ENCODE measurements around the gene KMT5C.

Gene KMT5C

GRCh38 chr19:55382013-55382412 lies 42.3 kb downstream of the KMT5C start:
- POLR2A ChIA-PET = interaction anchor here (0.6 to 2.0 kb wide), 3 partner anchors 9 to 43 kb away, joined by 6 to 12 read pairs (median 6); partner anchors contain the start of gene KMT5C
- Histone ChIP-seq H3K4me3 (ENCODE audit: low read depth, low read length) (no peak overlapping the region), H3K9me3 (ENCODE audit: control insufficient read depth, insufficient read depth, low read depth, low read length) (no peaks in the 10 kb centered on the region), H3K36me3 (ENCODE audit: control insufficient read depth in 2 of 2, insufficient read depth in 1 of 2, low read length in 2 of 2) (peaks cover 0 to 8% of the 10 kb centered on the region in 2 experiments; a peak in 1 of 3 replicates), H3K27ac (ENCODE audit: extremely low read depth, low read depth, low read length) (no peak overlapping the region), H3K4me1 (ENCODE audit: control insufficient read depth, insufficient read depth, low read length) (peaks cover 7% of the 10 kb centered on the region)
- CTCF ChIA-PET = interaction anchor here (0.9 to 3.2 kb wide), 2 partner anchors 80 to 90 kb away, joined by 3 to 16 read pairs; no protein-coding TSS in a partner anchor
- TF ChIP-seq ZBTB17 (tag by site-specific recombination; IDR thresholded peaks at IDR 0.05) (peak; percentile 46; the same call in 1 of the 2 replicates), ZFHX2 (tag by site-specific recombination; conservative IDR thresholded peaks at IDR 0.05) (0 out of 2 replicates have a peak, but pooled peaks have one; percentile 26), EGR2 (tag by site-specific recombination; IDR thresholded peaks at IDR 0.05; ENCODE audit: low read depth) (peak; percentile 77), ZNF366 (tag by site-specific recombination; conservative IDR thresholded peaks at IDR 0.05) (peak; percentile 94), ZNF558 (tag by site-specific recombination; IDR thresholded peaks at IDR 0.05) (no peak), ZNF555 (tag by site-specific recombination; conservative IDR thresholded peaks at IDR 0.05) (no peak), ZNF311 (tag by site-specific recombination; IDR thresholded peaks at IDR 0.05; ENCODE audit: borderline replicate concordance) (no peak), ZNF202 (tag by site-specific recombination; IDR thresholded peaks at IDR 0.05; ENCODE audit: borderline replicate concordance) (no peak), ZNF248 (tag by site-specific recombination; IDR thresholded peaks at IDR 0.05) (peak; percentile 66; the same call in 1 of the 2 replicates)
- TF ChIP-seq, protein P1, sequence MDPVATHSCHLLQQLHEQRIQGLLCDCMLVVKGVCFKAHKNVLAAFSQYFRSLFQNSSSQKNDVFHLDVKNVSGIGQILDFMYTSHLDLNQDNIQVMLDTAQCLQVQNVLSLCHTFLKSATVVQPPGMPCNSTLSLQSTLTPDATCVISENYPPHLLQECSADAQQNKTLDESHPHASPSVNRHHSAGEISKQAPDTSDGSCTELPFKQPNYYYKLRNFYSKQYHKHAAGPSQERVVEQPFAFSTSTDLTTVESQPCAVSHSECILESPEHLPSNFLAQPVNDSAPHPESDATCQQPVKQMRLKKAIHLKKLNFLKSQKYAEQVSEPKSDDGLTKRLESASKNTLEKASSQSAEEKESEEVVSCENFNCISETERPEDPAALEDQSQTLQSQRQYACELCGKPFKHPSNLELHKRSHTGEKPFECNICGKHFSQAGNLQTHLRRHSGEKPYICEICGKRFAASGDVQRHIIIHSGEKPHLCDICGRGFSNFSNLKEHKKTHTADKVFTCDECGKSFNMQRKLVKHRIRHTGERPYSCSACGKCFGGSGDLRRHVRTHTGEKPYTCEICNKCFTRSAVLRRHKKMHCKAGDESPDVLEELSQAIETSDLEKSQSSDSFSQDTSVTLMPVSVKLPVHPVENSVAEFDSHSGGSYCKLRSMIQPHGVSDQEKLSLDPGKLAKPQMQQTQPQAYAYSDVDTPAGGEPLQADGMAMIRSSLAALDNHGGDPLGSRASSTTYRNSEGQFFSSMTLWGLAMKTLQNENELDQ (tag by site-specific recombination; IDR thresholded peaks at IDR 0.05; ENCODE audit: low read depth) = no peak
- TF ChIP-seq, protein P2, sequence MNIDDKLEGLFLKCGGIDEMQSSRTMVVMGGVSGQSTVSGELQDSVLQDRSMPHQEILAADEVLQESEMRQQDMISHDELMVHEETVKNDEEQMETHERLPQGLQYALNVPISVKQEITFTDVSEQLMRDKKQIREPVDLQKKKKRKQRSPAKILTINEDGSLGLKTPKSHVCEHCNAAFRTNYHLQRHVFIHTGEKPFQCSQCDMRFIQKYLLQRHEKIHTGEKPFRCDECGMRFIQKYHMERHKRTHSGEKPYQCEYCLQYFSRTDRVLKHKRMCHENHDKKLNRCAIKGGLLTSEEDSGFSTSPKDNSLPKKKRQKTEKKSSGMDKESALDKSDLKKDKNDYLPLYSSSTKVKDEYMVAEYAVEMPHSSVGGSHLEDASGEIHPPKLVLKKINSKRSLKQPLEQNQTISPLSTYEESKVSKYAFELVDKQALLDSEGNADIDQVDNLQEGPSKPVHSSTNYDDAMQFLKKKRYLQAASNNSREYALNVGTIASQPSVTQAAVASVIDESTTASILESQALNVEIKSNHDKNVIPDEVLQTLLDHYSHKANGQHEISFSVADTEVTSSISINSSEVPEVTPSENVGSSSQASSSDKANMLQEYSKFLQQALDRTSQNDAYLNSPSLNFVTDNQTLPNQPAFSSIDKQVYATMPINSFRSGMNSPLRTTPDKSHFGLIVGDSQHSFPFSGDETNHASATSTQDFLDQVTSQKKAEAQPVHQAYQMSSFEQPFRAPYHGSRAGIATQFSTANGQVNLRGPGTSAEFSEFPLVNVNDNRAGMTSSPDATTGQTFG (tag by site-specific recombination; IDR thresholded peaks at IDR 0.05; ENCODE audit: borderline replicate concordance) = 0 out of 2 replicates have a peak, but pooled peaks have one; percentile 14
- TF ChIP-seq, protein P3, sequence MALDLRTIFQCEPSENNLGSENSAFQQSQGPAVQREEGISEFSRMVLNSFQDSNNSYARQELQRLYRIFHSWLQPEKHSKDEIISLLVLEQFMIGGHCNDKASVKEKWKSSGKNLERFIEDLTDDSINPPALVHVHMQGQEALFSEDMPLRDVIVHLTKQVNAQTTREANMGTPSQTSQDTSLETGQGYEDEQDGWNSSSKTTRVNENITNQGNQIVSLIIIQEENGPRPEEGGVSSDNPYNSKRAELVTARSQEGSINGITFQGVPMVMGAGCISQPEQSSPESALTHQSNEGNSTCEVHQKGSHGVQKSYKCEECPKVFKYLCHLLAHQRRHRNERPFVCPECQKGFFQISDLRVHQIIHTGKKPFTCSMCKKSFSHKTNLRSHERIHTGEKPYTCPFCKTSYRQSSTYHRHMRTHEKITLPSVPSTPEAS (tag by site-specific recombination; IDR thresholded peaks at IDR 0.05) = no peak

DNA sequence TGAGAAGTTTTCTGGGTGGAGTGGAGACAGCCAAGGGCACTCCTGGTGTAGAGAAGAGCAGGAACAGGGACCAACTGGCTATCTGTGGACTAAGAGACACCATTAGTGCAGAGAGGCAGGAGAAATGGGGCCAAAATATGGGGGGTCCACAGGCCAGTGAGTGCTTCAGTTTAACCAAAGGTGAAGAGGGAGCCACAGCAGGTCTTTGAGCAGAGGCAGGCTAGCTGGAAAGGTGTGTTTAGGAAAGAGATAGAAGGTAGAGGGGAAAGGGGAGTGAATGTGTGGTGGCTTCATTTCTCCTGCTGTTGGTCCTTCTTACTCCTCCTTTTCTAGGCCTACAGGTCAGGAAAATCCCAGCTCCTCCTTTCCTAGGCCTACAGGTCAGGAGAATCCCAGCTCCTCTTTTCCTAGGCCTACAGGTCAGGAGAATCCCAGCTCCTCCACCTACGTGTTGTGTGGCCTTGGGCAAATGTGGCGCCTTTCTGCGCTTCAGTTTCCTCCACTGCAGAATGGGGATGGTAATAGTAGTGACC lies 42.9 kb downstream of the KMT5C start:
- ChIA-PET CTCF (interaction anchor here (0.9 to 3.2 kb wide), 2 partner anchors 80 to 91 kb away, joined by 3 to 16 read pairs; no protein-coding TSS in a partner anchor), POLR2A (interaction anchor here (0.6 to 2.0 kb wide), 6 partner anchors 10 to 44 kb away, joined by 3 to 15 read pairs (median 6); partner anchors contain the start of genes KMT5C and UBE2S)
- Histone ChIP-seq H3K36me3 (ENCODE audit: control insufficient read depth in 2 of 2, insufficient read depth in 1 of 2, low read length in 2 of 2) (peaks cover 0 to 14% of the 10 kb centered on the region in 2 experiments; a peak in 1 of 3 replicates), H3K4me1 (ENCODE audit: control insufficient read depth, insufficient read depth, low read length) (peaks cover 11% of the 10 kb centered on the region), H3K27ac (ENCODE audit: extremely low read depth, low read depth, low read length) (no peak overlapping the region), H3K9me3 (ENCODE audit: control insufficient read depth, insufficient read depth, low read depth, low read length) (no peaks in the 10 kb centered on the region), H3K4me3 (ENCODE audit: low read depth, low read length) (no peak overlapping the region)
- TF ChIP-seq ZNF785 (tag by site-specific recombination; IDR thresholded peaks at IDR 0.05) (no peak), ZNF169 (tag by site-specific recombination; IDR thresholded peaks at IDR 0.05) (no peak), ZNF394 (tag by site-specific recombination; IDR thresholded peaks at IDR 0.05; ENCODE audit: borderline replicate concordance) (peak; percentile 57; the same call in 1 of the 2 replicates), WT1 (tag by site-specific recombination; IDR thresholded peaks at IDR 0.05) (no peak), ZNF501 (tag by site-specific recombination; IDR thresholded peaks at IDR 0.05) (no peak), ZIC2 (tag by site-specific recombination; IDR thresholded peaks at IDR 0.05) (no peak), ZNF16 (tag by site-specific recombination; IDR thresholded peaks at IDR 0.05; ENCODE audit: low read depth) (peak; percentile 72; the same call in 1 of the 2 replicates), ZNF174 (tag by site-specific recombination; IDR thresholded peaks at IDR 0.05) (no peak), YY2 (tag by site-specific recombination; IDR thresholded peaks at IDR 0.05) (no peak), ZNF76 (tag by site-specific recombination; IDR thresholded peaks at IDR 0.05; ENCODE audit: borderline replicate concordance, low read depth) (no peak)
- TF ChIP-seq, protein P4, sequence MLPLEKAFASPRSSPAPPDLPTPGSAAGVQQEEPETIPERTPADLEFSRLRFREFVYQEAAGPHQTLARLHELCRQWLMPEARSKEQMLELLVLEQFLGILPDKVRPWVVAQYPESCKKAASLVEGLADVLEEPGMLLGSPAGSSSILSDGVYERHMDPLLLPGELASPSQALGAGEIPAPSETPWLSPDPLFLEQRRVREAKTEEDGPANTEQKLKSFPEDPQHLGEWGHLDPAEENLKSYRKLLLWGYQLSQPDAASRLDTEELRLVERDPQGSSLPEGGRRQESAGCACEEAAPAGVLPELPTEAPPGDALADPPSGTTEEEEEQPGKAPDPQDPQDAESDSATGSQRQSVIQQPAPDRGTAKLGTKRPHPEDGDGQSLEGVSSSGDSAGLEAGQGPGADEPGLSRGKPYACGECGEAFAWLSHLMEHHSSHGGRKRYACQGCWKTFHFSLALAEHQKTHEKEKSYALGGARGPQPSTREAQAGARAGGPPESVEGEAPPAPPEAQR (tag by site-specific recombination; IDR thresholded peaks at IDR 0.05) = no peak
